HL-60 (cell line): ENCODE measurements around the gene BRIP1.

Source experiments
- CTCF ChIP-seq: IDR thresholded peaks from one replicate; pipeline ENCODE4 v1.5.1; 2011; ENCODE audit warnings: low read length, control low read depth, inconsistent platforms; ENCODE audit not compliant: insufficient read depth
- GABPA ChIP-seq: IDR thresholded peaks from 2 replicates; pipeline ENCODE4 v1.6.1; 2012; ENCODE audit warnings: low read depth
- POLR2AphosphoS5 ChIP-seq: IDR thresholded peaks from 2 replicates; pipeline ENCODE4 v1.6.1; 2012; ENCODE audit warnings: low read depth

DNA sequence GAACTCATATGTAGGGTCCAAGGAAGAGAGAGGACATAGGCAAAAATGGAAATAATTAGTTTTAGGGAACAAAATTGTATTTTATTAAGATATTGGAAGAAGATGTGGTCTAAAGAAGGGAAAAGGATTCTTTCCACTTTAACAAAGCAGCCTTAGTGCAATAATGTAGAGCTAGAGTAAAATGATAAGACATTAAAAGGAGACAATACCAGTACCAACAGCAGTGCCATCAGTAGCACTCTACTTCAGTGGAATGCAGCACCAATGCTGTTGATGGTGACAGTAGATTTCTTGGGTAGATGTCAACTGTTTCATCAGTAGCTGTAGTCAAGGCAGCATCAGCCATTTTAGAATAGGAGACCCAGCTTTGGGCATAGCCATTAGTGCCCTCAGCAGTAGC, 124.3 kb downstream of the BRIP1 start:
- TF ChIP-seq POLR2AphosphoS5 (no peak), CTCF (no peak), GABPA (no peak)
